HCT116 (cell line): ENCODE measurements around the gene ZNF605. TPM values are rescaled to one million over a fixed set of nuclear protein-coding genes. Genes with fewer than 3 reads are reported as not detected.
"Not testable (repeated sequence)": the region's sequence is repeated elsewhere in the genome, so short reads cannot be mapped to it uniquely, and the experiment has no call there.

Experiments used
- ATAC-seq: fragments of 200-7000 bp; cut with Tn5 transposase; 2 replicates; pipeline ENCODE4 v1.9.1; 2020; ENCODE audit warnings: mild to moderate bottlenecking, moderate library complexity
- BruUV-seq: library from RNA; stranded (reverse); fragments of 400-500 nt; replicated peaks from 2 replicates; lab custom pipeline; 2021; lab: Mats Ljungman, UMichigan
- CTCF ChIA-PET: fragments of 300-600 bp; sonication (Branson Sonifier 250); formaldehyde crosslinking; loops from one replicate; lab custom pipeline; 2021; ENCODE audit warnings: antibody characterized with exemption; lab: Charles Lee
- POLR2A ChIA-PET: fragments of 300-600, 350-600 bp; sonication (Branson Sonifier 250); formaldehyde crosslinking; loops from one replicate; lab custom pipeline; 2021; ENCODE audit warnings: antibody characterized with exemption; lab: Charles Lee
- RAD21 ChIA-PET, 2 experiments: fragments of 300-600 bp; sonication (Branson Sonifier 250); formaldehyde crosslinking; loops; one replicate each; lab custom pipeline; 2023; ENCODE audit warnings: low total read pairs in 2 of 2; ENCODE audit not compliant: uncharacterized antibody in 2 of 2, unreplicated experiment in 2 of 2, low non-redundant PET in 1 of 2; lab: Charles Lee
- DNase-seq: peaks from one replicate; pipeline ENCODE4 v3.0.0-alpha.2; 2010; ENCODE audit warnings: low read depth, low spot score
- H2AFZ ChIP-seq: fragments of 200-600 bp; shearing (Covaris generic), sonication (generic); 2 replicates; pipeline ENCODE4 v1.6.1; 2017; ENCODE audit warnings: low read depth, mixed run types, mixed read lengths, antibody characterized with exemption, low read length; ENCODE audit not compliant: poor library complexity, severe bottlenecking
- H3K27ac ChIP-seq: 2 replicates; pipeline ENCODE4 v1.5.1; 2012; ENCODE audit warnings: low read depth, low read length
- H3K27me3 ChIP-seq: fragments of 200-600 bp; sonication (generic); 2 replicates; pipeline ENCODE4 v1.6.1; 2016; ENCODE audit warnings: mixed run types, low read length, mixed read lengths; ENCODE audit not compliant: insufficient read depth
- H3K36me3 ChIP-seq, 2 experiments: fragments of 200-500 bp in 1 of 2; fragments of 200-600 bp in 1 of 2; sonication (Bioruptor generic) in 1 of 2; sonication (generic) in 1 of 2; 2 replicates each; pipeline versions ENCODE4 v1.5.1 to v1.6.1; 2014 to 2016; ENCODE audit warnings: low read length in 2 of 2, inconsistent platforms in 1 of 2, mixed read lengths in 1 of 2, mixed run types in 1 of 2; ENCODE audit not compliant: insufficient read depth in 2 of 2, control insufficient read depth in 1 of 2
- H3K4me1 ChIP-seq, 2 experiments: fragments of 200-600 bp in 1 of 2; sonication (generic) in 1 of 2; 2 replicates each; pipeline versions ENCODE4 v1.5.1 to v1.6.1; 2012 to 2017; ENCODE audit warnings: low read length in 2 of 2, inconsistent platforms in 1 of 2, mild to moderate bottlenecking in 1 of 2, mixed read lengths in 1 of 2, mixed run types in 1 of 2, moderate library complexity in 1 of 2; ENCODE audit not compliant: insufficient read depth in 2 of 2, control insufficient read depth in 1 of 2
- H3K4me2 ChIP-seq: fragments of 200-600 bp; sonication (generic); 2 replicates; pipeline ENCODE4 v1.6.1; 2017; ENCODE audit warnings: mixed run types, low read length, mixed read lengths
- H3K4me3 ChIP-seq, 2 experiments: fragments of 200-600 bp in 1 of 2; sonication (generic) in 1 of 2; replicated peaks in 1 of 2; 2 replicates each; pipeline ENCODE4 v1.5.1; 2011 to 2016; ENCODE audit warnings: low read length in 2 of 2, control low read depth in 1 of 2, low read depth in 1 of 2, mild to moderate bottlenecking in 1 of 2, mixed read lengths in 1 of 2, mixed run types in 1 of 2
- H3K79me2 ChIP-seq: fragments of 200-600 bp; sonication (generic); 2 replicates; pipeline ENCODE4 v1.6.1; 2017; ENCODE audit warnings: mild to moderate bottlenecking, mixed run types, low read length, moderate library complexity, mixed read lengths; ENCODE audit not compliant: insufficient read depth
- H3K9ac ChIP-seq: fragments of 200-600 bp; sonication (generic); 2 replicates; pipeline ENCODE4 v1.6.1; 2016; ENCODE audit warnings: low read length, mixed read lengths
- H3K9me2 ChIP-seq: fragments of 200-600 bp; sonication (generic), shearing (Covaris generic); 2 replicates; pipeline ENCODE4 v1.6.1; 2017; ENCODE audit warnings: mixed run types, mild to moderate bottlenecking, moderate library complexity; ENCODE audit not compliant: insufficient read depth
- H3K9me3 ChIP-seq, 2 experiments: fragments of 200-500 bp in 1 of 2; fragments of 200-600 bp in 1 of 2; sonication (Bioruptor generic) in 1 of 2; sonication (generic) in 1 of 2; 2 replicates each; pipeline ENCODE4 v1.6.1; 2014 to 2017; ENCODE audit warnings: low read length in 2 of 2, mixed read lengths in 2 of 2, inconsistent platforms in 1 of 2, low read depth in 1 of 2, mild to moderate bottlenecking in 1 of 2, mixed run types in 1 of 2, moderate library complexity in 1 of 2; ENCODE audit not compliant: control insufficient read depth in 1 of 2, insufficient read depth in 1 of 2
- H4K20me1 ChIP-seq: fragments of 200-600 bp; sonication (generic), shearing (Covaris generic); 2 replicates; pipeline ENCODE4 v1.6.1; 2017; ENCODE audit warnings: mixed run types, mild to moderate bottlenecking, moderate library complexity; ENCODE audit not compliant: insufficient read depth
- CBX3 ChIP-seq: IDR thresholded peaks from 2 replicates; pipeline ENCODE4 v1.6.1; 2012; ENCODE audit warnings: low read depth
- CTCF ChIP-seq, 3 experiments: fragments of 200-600 bp in 1 of 3; sonication (generic) in 1 of 3; IDR thresholded peaks in 2 of 3; conservative IDR thresholded peaks in 1 of 3; 2 replicates each; pipeline ENCODE4 v1.5.1; 2012 to 2017; ENCODE audit warnings: low read depth in 2 of 3, low read length in 2 of 3, antibody characterized with exemption in 1 of 3, borderline replicate concordance in 1 of 3, control low read depth in 1 of 3, mild to moderate bottlenecking in 1 of 3, mixed read lengths in 1 of 3, mixed run types in 1 of 3, moderate library complexity in 1 of 3; ENCODE audit not compliant: insufficient read depth in 1 of 3
- EGR1 ChIP-seq: IDR thresholded peaks from 2 replicates; pipeline ENCODE4 v1.6.1; 2012; ENCODE audit warnings: low read depth
- EZH2 ChIP-seq: fragments of 200-600 bp; sonication (generic); IDR thresholded peaks from 2 replicates; pipeline ENCODE4 v1.6.1; 2017; ENCODE audit warnings: antibody characterized with exemption, mixed run types
- EZH2phosphoT487 ChIP-seq: fragments of 200-600 bp; IDR thresholded peaks from 2 replicates; pipeline ENCODE4 v1.6.1; 2018; ENCODE audit warnings: antibody characterized with exemption, borderline replicate concordance
- FOSL1 ChIP-seq: IDR thresholded peaks from 2 replicates; pipeline ENCODE4 v1.6.1; 2012; ENCODE audit warnings: low read depth
- JUND ChIP-seq: IDR thresholded peaks from 2 replicates; pipeline ENCODE4 v1.6.1; 2012
- POLR2AphosphoS5 ChIP-seq: IDR thresholded peaks from 2 replicates; pipeline ENCODE4 v1.6.1; 2011; ENCODE audit warnings: mild to moderate bottlenecking, low read depth, low read length, moderate library complexity
- SP1 ChIP-seq: IDR thresholded peaks from 2 replicates; pipeline ENCODE4 v1.6.1; 2012; ENCODE audit warnings: low read depth
- SRF ChIP-seq: IDR thresholded peaks from 2 replicates; pipeline ENCODE4 v1.6.1; 2012; ENCODE audit warnings: low read depth
- TCF7L2 ChIP-seq: IDR thresholded peaks from 2 replicates; pipeline ENCODE4 v1.7.0; 2011; ENCODE audit warnings: borderline replicate concordance, inconsistent platforms; ENCODE audit not compliant: insufficient read depth, insufficient read length; ENCODE audit errors: extremely low read depth
- ZNF274 ChIP-seq: fragments of 200-500 bp; sonication (Bioruptor generic); IDR thresholded peaks from 2 replicates; pipeline ENCODE4 v1.6.1; 2014; ENCODE audit warnings: mild to moderate bottlenecking, low read depth, low read length, inconsistent platforms
- intact Hi-C: fragments of 100-400 bp; cut with micrococcal nuclease; formaldehyde crosslinking; loops from 2 replicates; pipeline ENCODE4 v1.10.0; 2022
- total RNA-seq: library from RNA; stranded (reverse); gene quantifications from one replicate; pipeline ENCODE4 v1.2.1, GENCODE V29; 2021; ENCODE audit not compliant: unreplicated experiment

The ZNF605 gene
- total RNA-seq, 1 experiment from 2014 or later: 0.02 TPM

GRCh38 chr12:132881818-132882217 lies 74.3 kb downstream of the ZNF605 start (continued):
- TF ChIP-seq JUND: no peak
- TF ChIP-seq SP1: no peak
- TF ChIP-seq EZH2phosphoT487: no peak
- no peak for TF ChIP-seq EZH2
- no peak for TF ChIP-seq CTCF (IDR thresholded peaks at IDR 0.05 in 2 of 3, conservative IDR thresholded peaks at IDR 0.05 in 1 of 3; ENCODE audit: borderline replicate concordance in 1 of 3, insufficient read depth in 1 of 3, low read depth in 2 of 3, low read length in 2 of 3)
- TF ChIP-seq CBX3: no peak
- no peak for TF ChIP-seq EGR1
- TF ChIP-seq ZNF274: no peak
- no peak for TF ChIP-seq FOSL1
- no peak for TF ChIP-seq SRF
- TF ChIP-seq TCF7L2: no peak
- TF ChIP-seq POLR2AphosphoS5: no peak

GRCh38 chr12:132874620-132875019 lies 81.5 kb downstream of the ZNF605 start:
- H3K9me2 ChIP-seq, POLR2A ChIA-PET, H3K79me2 ChIP-seq, H2AFZ ChIP-seq, H3K27ac ChIP-seq, CTCF ChIA-PET, H3K27me3 ChIP-seq, BruUV-seq, H3K4me1 ChIP-seq, ATAC-seq, H3K9me3 ChIP-seq, H3K9ac ChIP-seq, RAD21 ChIA-PET, DNase-seq, H3K36me3 ChIP-seq, H3K4me2 ChIP-seq, intact Hi-C loops, H3K4me3 ChIP-seq, H4K20me1 ChIP-seq: not testable (repeated sequence)
